Kidney (tissue), 14 donors: ENCODE data around the gene ST6GALNAC6. TPM values are rescaled to one million over a fixed set of nuclear protein-coding genes. Genes with fewer than 3 reads are reported as not detected.

Experiments
- DNase-seq, 5 donors: peaks; one replicate each; pipeline ENCODE4 v3.0.0-alpha.2; 2013 to 2020
- FAIRE-seq: peaks from 2 replicates; lab custom pipeline; 2012; peaks lifted over from hg19 to GRCh38; lab: Jason Lieb, UNC
- H3K27ac ChIP-seq, 2 donors: one replicate each; pipeline ENCODE4 v1.7.0; 2013; ENCODE audit warnings: low read depth in 2 of 2, low read length in 2 of 2, inconsistent platforms in 1 of 2
- H3K27me3 ChIP-seq: one replicate; pipeline ENCODE4 v1.7.1; 2013; ENCODE audit warnings: low read length, inconsistent platforms; ENCODE audit not compliant: control insufficient read depth, insufficient read depth
- H3K36me3 ChIP-seq, 3 donors: one replicate each; pipeline versions ENCODE4 v1.7.0 to v1.7.1; 2013; ENCODE audit warnings: low read length in 3 of 3, control low read depth in 1 of 3, inconsistent platforms in 1 of 3; ENCODE audit not compliant: insufficient read depth in 3 of 3, control insufficient read depth in 2 of 3
- H3K4me1 ChIP-seq, 3 donors: one replicate each; pipeline versions ENCODE4 v1.7.0 to v1.7.1; 2013; ENCODE audit warnings: low read length in 3 of 3, inconsistent platforms in 1 of 3, low read depth in 1 of 3; ENCODE audit not compliant: control insufficient read depth in 2 of 3, insufficient read depth in 2 of 3
- H3K4me3 ChIP-seq, 3 donors: one replicate each; pipeline versions ENCODE4 v1.7.0 to v1.8.1; 2013; ENCODE audit warnings: low read length in 3 of 3, control low read depth in 1 of 3, inconsistent platforms in 1 of 3
- H3K9ac ChIP-seq, 3 donors: one replicate each; pipeline versions ENCODE4 v1.7.0 to v1.7.1; 2013; ENCODE audit warnings: low read length in 3 of 3, control low read depth in 1 of 3, inconsistent platforms in 1 of 3
- H3K9me3 ChIP-seq, 3 donors: one replicate each; pipeline versions ENCODE4 v1.7.0 to v1.7.1; 2013; ENCODE audit warnings: low read length in 3 of 3, control low read depth in 1 of 3, inconsistent platforms in 1 of 3; ENCODE audit not compliant: control insufficient read depth in 2 of 3, insufficient read depth in 1 of 3
- CTCF ChIP-seq: IDR thresholded peaks from 3 replicates; pipeline ENCODE4 v1.5.1; 2012; ENCODE audit warnings: mild to moderate bottlenecking, moderate library complexity, borderline replicate concordance; ENCODE audit not compliant: insufficient read depth; ENCODE audit errors: extremely low read depth
- intact Hi-C: fragments of 100-400 bp; cut with DNase I; formaldehyde crosslinking; loops from one replicate; pipeline ENCODE4 v1.11.1; 2022
- polyA plus RNA-seq: library from polyadenylated mRNA; stranded (reverse); fragments of 350-450 nt; fragmentation: Illumina TruSeq; extraction: RNeasy Lipid Tissue Mini Kit (QIAGEN cat#74804); gene quantifications from one replicate; pipeline ENCODE4 v1.2.3, GENCODE V29; 2014; ENCODE audit warnings: low read depth, low replicate concordance; ENCODE audit not compliant: insufficient read depth
- total RNA-seq: library from RNA; stranded (reverse); fragmentation: NEBNext Ultra II Directional; extraction: Animal tissue kit (Norgen Biotek cat#: 25700); gene quantifications from one replicate; pipeline ENCODE4 v1.2.1, GENCODE V29; 2021
- donor health status: control.
- donor health status: control.
- donor health status: control.
- donor health status: control.
- donor health status: control.
- donor health status: DM: yes; HTN: yes; CAD: no.
- donor health status: Normal renal cell carcinoma (clear cell type).

The ST6GALNAC6 gene
- total and polyA plus RNA-seq, 2 donors from 2014 or later: 74.6 to 75.0 TPM

GRCh38 chr9:127915801-127916719 is 16.7 kb upstream of the ST6GALNAC6 start:
- Histone ChIP-seq H3K9ac (peak overlapping the region in 2 of 3 donors; percentile 71 to 79), H3K9me3 (no peaks in the 10 kb centered on the region), H3K36me3 (no peaks in the 10 kb centered on the region), H3K27me3 (no peaks in the 10 kb centered on the region), H3K27ac (peak overlapping the region; percentile 48 to 71), H3K4me3 (peak overlapping the region; percentile 57 to 78 (median 76)), H3K4me1 (peaks cover 0 to 20% (median 0%) of the 10 kb centered on the region in 3 donors)
- DNase-seq (peak in 3 of 5 donors; percentile 54 to 76 (median 59)), FAIRE-seq (no peak)
- intact Hi-C loops: no loop called here
- no peak for TF ChIP-seq CTCF

GRCh38 chr9:127915325-127915752 is 15.9 kb upstream of the ST6GALNAC6 start:
- Histone ChIP-seq H3K9ac (no peak overlapping the region), H3K36me3 (no peaks in the 10 kb centered on the region), H3K4me1 (peaks cover 0 to 20% (median 0%) of the 10 kb centered on the region in 3 donors), H3K27me3 (no peaks in the 10 kb centered on the region), H3K4me3 (no peak overlapping the region), H3K27ac (peak overlapping the region in 1 of 2 donors; percentile 37), H3K9me3 (no peaks in the 10 kb centered on the region)
- intact Hi-C loops: no loop called here
- peak in 2 of 5 donors; percentile 50 to 76 for DNase-seq
- no peak for FAIRE-seq
- TF ChIP-seq CTCF: no peak

- no peaks in the 10 kb centered on the region for H3K9me3 ChIP-seq
- intact Hi-C loops: no loop called here
- H3K27me3 ChIP-seq: no peaks in the 10 kb centered on the region
- peaks cover 0 to 16% (median 0%) of the 10 kb centered on the region in 3 donors for H3K4me1 ChIP-seq
- no peak overlapping the region for H3K27ac ChIP-seq
- DNase-seq (peak in 1 of 5 donors; percentile 61), FAIRE-seq (no peak)
- no peak overlapping the region for H3K9ac ChIP-seq
- no peak for TF ChIP-seq CTCF
- no peak overlapping the region for H3K4me3 ChIP-seq
- H3K36me3 ChIP-seq: no peaks in the 10 kb centered on the region
Measured at GRCh38 chr9:127913682-127914081, 14.3 kb upstream of the ST6GALNAC6 start.
